MCF 10A (cell line): ENCODE results near the gene WDR62. TPM values are rescaled to one million over a fixed set of nuclear protein-coding genes. Genes with fewer than 3 reads are reported as not detected.

Experiments
- BruUV-seq: library from RNA; stranded (reverse); fragments of 400-500 nt; replicated peaks from 2 replicates; lab custom pipeline; 2021; lab: Mats Ljungman, UMichigan
- CTCF ChIA-PET: fragments of 300-600 bp; sonication (Branson Sonifier 250); formaldehyde crosslinking; extraction: SDS; loops from one replicate; lab custom pipeline; 2021; ENCODE audit warnings: antibody characterized with exemption, inconsistent platforms; lab: Yijun Ruan, JAX
- POLR2A ChIA-PET: fragments of 300-600, 350-650 bp; sonication (Branson Sonifier 250); formaldehyde crosslinking; extraction: SDS; loops from one replicate; lab custom pipeline; 2020; ENCODE audit warnings: antibody characterized with exemption, inconsistent platforms; lab: Yijun Ruan, JAX
- DNase-seq: peaks from one replicate; pipeline ENCODE4 v3.0.0-alpha.2; 2018; ENCODE audit not compliant: unreplicated experiment
- H3K27ac Mint-ChIP-seq: one replicate; pipeline ENCODE4 v1.8.0; 2022; ENCODE audit warnings: mild to moderate bottlenecking, low read depth, mixed read lengths; ENCODE audit not compliant: unreplicated experiment
- H3K27me3 Mint-ChIP-seq: one replicate; pipeline ENCODE4 v1.8.0; 2022; ENCODE audit warnings: mixed read lengths; ENCODE audit not compliant: insufficient read depth, unreplicated experiment
- H3K36me3 Mint-ChIP-seq: one replicate; pipeline ENCODE4 v1.8.0; 2022; ENCODE audit warnings: mild to moderate bottlenecking, moderate library complexity, mixed read lengths; ENCODE audit not compliant: insufficient read depth, unreplicated experiment
- H3K4me1 Mint-ChIP-seq: one replicate; pipeline ENCODE4 v1.8.0; 2022; ENCODE audit warnings: mixed read lengths; ENCODE audit not compliant: insufficient read depth, unreplicated experiment
- H3K4me3 Mint-ChIP-seq: one replicate; pipeline ENCODE4 v1.8.0; 2022; ENCODE audit warnings: mild to moderate bottlenecking, moderate library complexity, mixed read lengths; ENCODE audit not compliant: unreplicated experiment
- H3K9me3 Mint-ChIP-seq: one replicate; pipeline ENCODE4 v1.8.0; 2022; ENCODE audit warnings: mixed read lengths; ENCODE audit not compliant: unreplicated experiment
- CTCF ChIP-seq: fragments of 200-600 bp; IDR thresholded peaks from one replicate; pipeline ENCODE4 v1.8.0; 2022; ENCODE audit warnings: antibody characterized with exemption, mild to moderate bottlenecking; ENCODE audit not compliant: unreplicated experiment
- intact Hi-C: fragments of 100-400 bp; cut with micrococcal nuclease; formaldehyde crosslinking; loops from 2 replicates; pipeline ENCODE4 v1.14.1; 2022
- total RNA-seq: library from RNA; stranded (reverse); gene quantifications from 2 replicates; pipeline ENCODE4 v1.2.3, GENCODE V29; 2022

WDR62 gene
- total RNA-seq, 1 experiment from 2014 or later = 6.2 TPM

- BruUV-seq = no TSS peak
- Mint-ChIP-seq H3K27me3 (no peaks in the 10 kb centered on the region), H3K4me3 (no peak within 1 kb of the TSS), H3K36me3 (peaks cover 38% of the 10 kb centered on the region), H3K4me1 (peaks cover 6% of the 10 kb centered on the region), H3K9me3 (no peaks in the 10 kb centered on the region), H3K27ac (no peak within 1 kb of the TSS)
- no peak for TF ChIP-seq CTCF
- intact Hi-C loops = loop anchor here (10.0 kb wide), 1 partner anchor 226 kb away; no protein-coding TSS in a partner anchor
- ChIA-PET POLR2A (no interaction called here), CTCF (interaction anchor here (0.6 to 0.9 kb wide), 2 partner anchors 58 to 112 kb away, joined by 3 to 4 read pairs; no protein-coding TSS in a partner anchor)
- DNase-seq = no peak
Measured at GRCh38 chr19:36110487-36111199, 55.9 kb downstream of the WDR62 start, which contains the start of gene OVOL3. Gene OVOL3 (plus strand): TSS chr19:36111143. CDS start chr19:36111203, 60 bp downstream.

- no peak overlapping the region for H3K4me3 Mint-ChIP-seq
- H3K27me3 Mint-ChIP-seq = no peaks in the 10 kb centered on the region
- intact Hi-C loops = loop anchor here (10.0 kb wide), 1 partner anchor 226 kb away; no protein-coding TSS in a partner anchor
- peaks cover 9% of the 10 kb centered on the region for H3K4me1 Mint-ChIP-seq
- ChIA-PET CTCF (interaction anchor here (0.7 to 0.9 kb wide), 3 partner anchors 20 to 824 kb away, joined by 4 to 5 read pairs (median 4); no protein-coding TSS in a partner anchor), POLR2A (no interaction called here)
- H3K27ac Mint-ChIP-seq = no peak overlapping the region
- no peak for TF ChIP-seq CTCF
- H3K9me3 Mint-ChIP-seq = no peaks in the 10 kb centered on the region
- BruUV-seq = no TSS peak
- no peak for DNase-seq
- H3K36me3 Mint-ChIP-seq = peaks cover 40% of the 10 kb centered on the region
Measured at GRCh38 chr19:36111200-36111539, 56.5 kb downstream of the WDR62 start.

GRCh38 chr19:36112678-36113077 lies 58.0 kb downstream of the WDR62 start:
- no TSS peak for BruUV-seq
- Mint-ChIP-seq H3K9me3 (no peaks in the 10 kb centered on the region), H3K27ac (no peak overlapping the region), H3K36me3 (peaks cover 55% of the 10 kb centered on the region), H3K27me3 (no peaks in the 10 kb centered on the region), H3K4me3 (peak overlapping the region; percentile 91), H3K4me1 (peaks cover 12% of the 10 kb centered on the region)
- no peak for DNase-seq
- ChIA-PET POLR2A (no interaction called here), CTCF (interaction anchor here (0.7 to 1.9 kb wide), 3 partner anchors 38 to 53 kb away, joined by 3 to 8 read pairs (median 8); no protein-coding TSS in a partner anchor)
- no peak for TF ChIP-seq CTCF
- intact Hi-C loops = loop anchor here (10.0 kb wide), 1 partner anchor 228 kb away; no protein-coding TSS in a partner anchor

GRCh38 chr19:36113425-36113824 lies 58.7 kb downstream of the WDR62 start:
- TF ChIP-seq CTCF = no peak
- intact Hi-C loops = loop anchor here (10.0 kb wide), 1 partner anchor 229 kb away; no protein-coding TSS in a partner anchor
- BruUV-seq = no TSS peak
- Mint-ChIP-seq H3K27ac (peak overlapping the region; percentile 94), H3K9me3 (no peaks in the 10 kb centered on the region), H3K4me1 (peaks cover 17% of the 10 kb centered on the region), H3K36me3 (peaks cover 63% of the 10 kb centered on the region), H3K27me3 (no peaks in the 10 kb centered on the region), H3K4me3 (peak overlapping the region; percentile 91)
- CTCF ChIA-PET = interaction anchor here (0.7 to 1.9 kb wide), 4 partner anchors 39 to 232 kb away, joined by 3 to 8 read pairs (median 6); no protein-coding TSS in a partner anchor
- POLR2A ChIA-PET = interaction anchor here (0.6 to 3.7 kb wide), 7 partner anchors 23 to 945 kb away, joined by 3 to 24 read pairs (median 17); partner anchors contain the start of genes THAP8, ZNF146 and ZNF565
- no peak for DNase-seq
